Activated CD8-positive, alpha-beta T cell treated with anti-CD3 and anti-CD28 coated beads for 36 hours (primary cell): ENCODE results near the gene DTX3. TPM values are rescaled to one million over a fixed set of nuclear protein-coding genes. Genes with fewer than 3 reads are reported as not detected.

Source experiments
- ATAC-seq: fragments of 200-7000 bp; cut with Tn5 transposase; one replicate; pipeline ENCODE4 v1.10.0; 2021; ENCODE audit warnings: mild to moderate bottlenecking, moderate library complexity
- CTCF ChIA-PET: fragments of 350-600 bp; sonication (Branson Sonifier 250); formaldehyde crosslinking; loops from one replicate; lab custom pipeline; 2021; ENCODE audit warnings: antibody characterized with exemption; lab: Charles Lee
- POLR2A ChIA-PET: fragments of 350-600 bp; sonication (Branson Sonifier 250); formaldehyde crosslinking; loops from one replicate; lab custom pipeline; 2021; ENCODE audit warnings: antibody characterized with exemption; lab: Charles Lee
- DNase-seq: peaks from one replicate; pipeline ENCODE4 v3.0.0-alpha.2; 2020
- H3K27ac Mint-ChIP-seq: one replicate; pipeline ENCODE4 v1.8.0; 2021; ENCODE audit warnings: mild to moderate bottlenecking, mixed read lengths
- H3K27me3 Mint-ChIP-seq: one replicate; pipeline ENCODE4 v1.8.0; 2021; ENCODE audit warnings: mixed read lengths
- H3K36me3 Mint-ChIP-seq: one replicate; pipeline ENCODE4 v1.8.0; 2021; ENCODE audit warnings: low read depth, mixed read lengths
- H3K4me1 Mint-ChIP-seq: one replicate; pipeline ENCODE4 v1.8.0; 2021; ENCODE audit warnings: low read depth, mixed read lengths
- H3K4me3 Mint-ChIP-seq: one replicate; pipeline ENCODE4 v1.8.0; 2021; ENCODE audit warnings: mild to moderate bottlenecking, moderate library complexity, mixed read lengths
- H3K9me3 Mint-ChIP-seq: one replicate; pipeline ENCODE4 v1.8.0; 2021; ENCODE audit warnings: mixed read lengths
- intact Hi-C: fragments of 100-400 bp; cut with micrococcal nuclease; formaldehyde crosslinking; loops from one replicate; pipeline ENCODE4 v1.10.0; 2022
- total RNA-seq, 2 experiments: library from RNA; stranded (reverse); gene quantifications; one replicate each; pipeline ENCODE4 v1.2.3, GENCODE V29; 2021
- TF ChIP-seq, protein P1 (sequence below): fragments of 200-600 bp; IDR thresholded peaks from one replicate; pipeline ENCODE4 v1.8.0; 2022; ENCODE audit warnings: antibody characterized with exemption, mild to moderate bottlenecking

DTX3 gene
- total RNA-seq, 2 experiments from 2014 or later: 13.7 to 15.1 TPM

DNA sequence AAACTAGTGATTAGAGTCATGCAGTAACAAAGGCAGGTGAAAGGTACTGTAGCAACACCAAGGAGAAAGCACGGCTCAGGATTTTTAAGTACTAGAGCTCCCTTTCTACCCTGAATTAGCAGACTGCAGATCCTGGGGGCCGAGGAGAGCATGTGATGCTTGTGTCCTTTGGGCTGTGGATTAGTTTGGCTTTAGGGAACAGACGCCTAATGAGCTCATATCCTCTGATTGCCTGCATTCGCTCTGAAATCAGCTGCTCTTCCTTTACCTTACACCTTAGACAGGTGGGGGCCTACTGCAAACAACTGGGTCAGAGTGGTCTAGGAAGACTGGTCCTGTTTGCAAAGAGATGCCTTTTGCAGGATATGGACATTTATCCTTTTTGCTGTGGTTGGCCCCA, 11.4 kb upstream of the DTX3 start:
- Mint-ChIP-seq H3K27ac (no peak overlapping the region), H3K9me3 (no peaks in the 10 kb centered on the region), H3K4me1 (peaks cover 24% of the 10 kb centered on the region), H3K36me3 (peaks cover 6% of the 10 kb centered on the region), H3K27me3 (no peaks in the 10 kb centered on the region), H3K4me3 (no peak overlapping the region)
- ATAC-seq (no peak), DNase-seq (no peak)
- intact Hi-C loops: no loop called here
- ChIA-PET POLR2A (interaction anchor here (3.9 to 4.2 kb wide), 2 partner anchors 16 to 22 kb away, joined by 18 to 21 read pairs; partner anchors contain the start of gene ARHGEF25), CTCF (interaction anchor here (1.1 to 4.6 kb wide), 4 partner anchors 10 to 29 kb away, joined by 3 to 53 read pairs (median 5); no protein-coding TSS in a partner anchor)
- TF ChIP-seq, protein P1, sequence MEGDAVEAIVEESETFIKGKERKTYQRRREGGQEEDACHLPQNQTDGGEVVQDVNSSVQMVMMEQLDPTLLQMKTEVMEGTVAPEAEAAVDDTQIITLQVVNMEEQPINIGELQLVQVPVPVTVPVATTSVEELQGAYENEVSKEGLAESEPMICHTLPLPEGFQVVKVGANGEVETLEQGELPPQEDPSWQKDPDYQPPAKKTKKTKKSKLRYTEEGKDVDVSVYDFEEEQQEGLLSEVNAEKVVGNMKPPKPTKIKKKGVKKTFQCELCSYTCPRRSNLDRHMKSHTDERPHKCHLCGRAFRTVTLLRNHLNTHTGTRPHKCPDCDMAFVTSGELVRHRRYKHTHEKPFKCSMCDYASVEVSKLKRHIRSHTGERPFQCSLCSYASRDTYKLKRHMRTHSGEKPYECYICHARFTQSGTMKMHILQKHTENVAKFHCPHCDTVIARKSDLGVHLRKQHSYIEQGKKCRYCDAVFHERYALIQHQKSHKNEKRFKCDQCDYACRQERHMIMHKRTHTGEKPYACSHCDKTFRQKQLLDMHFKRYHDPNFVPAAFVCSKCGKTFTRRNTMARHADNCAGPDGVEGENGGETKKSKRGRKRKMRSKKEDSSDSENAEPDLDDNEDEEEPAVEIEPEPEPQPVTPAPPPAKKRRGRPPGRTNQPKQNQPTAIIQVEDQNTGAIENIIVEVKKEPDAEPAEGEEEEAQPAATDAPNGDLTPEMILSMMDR: no peak

DNA sequence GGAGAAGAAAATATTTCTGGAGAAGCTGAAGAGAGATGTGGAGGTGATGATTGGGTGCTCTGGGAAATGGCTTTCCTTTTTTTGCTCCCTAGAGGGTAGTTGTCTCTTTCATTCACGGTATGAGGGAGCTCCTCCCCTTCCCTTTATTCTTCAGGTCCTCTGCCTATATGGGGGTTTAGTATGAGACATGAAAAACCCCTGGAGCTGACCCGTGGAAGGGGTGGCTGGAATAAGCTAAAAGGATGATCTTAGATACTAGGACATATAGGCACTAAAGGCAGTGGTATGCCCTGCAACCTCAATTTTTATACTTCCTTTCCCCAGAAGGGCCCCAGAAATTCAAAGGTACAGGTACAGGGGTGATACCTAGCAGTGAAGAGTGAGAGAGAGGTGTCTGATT, 4.2 kb upstream of the DTX3 start:
- Mint-ChIP-seq H3K36me3 (peaks cover 23% of the 10 kb centered on the region), H3K4me3 (no peak overlapping the region), H3K27ac (no peak overlapping the region), H3K27me3 (no peaks in the 10 kb centered on the region), H3K9me3 (no peaks in the 10 kb centered on the region), H3K4me1 (peaks cover 17% of the 10 kb centered on the region)
- no peak for ATAC-seq
- DNase-seq: no peak
- TF ChIP-seq, protein P1: no peak
- intact Hi-C loops: no loop called here
- CTCF ChIA-PET: interaction anchor here (0.7 to 3.0 kb wide), 6 partner anchors 8 to 22 kb away, joined by 3 to 28 read pairs (median 4); partner anchors contain the start of gene ARHGEF25
- POLR2A ChIA-PET: interaction anchor here (1.4 kb wide), 1 partner anchor 9 kb away, joined by 7 read pairs; the partner anchor contains the start of gene PIP4K2C

DNA sequence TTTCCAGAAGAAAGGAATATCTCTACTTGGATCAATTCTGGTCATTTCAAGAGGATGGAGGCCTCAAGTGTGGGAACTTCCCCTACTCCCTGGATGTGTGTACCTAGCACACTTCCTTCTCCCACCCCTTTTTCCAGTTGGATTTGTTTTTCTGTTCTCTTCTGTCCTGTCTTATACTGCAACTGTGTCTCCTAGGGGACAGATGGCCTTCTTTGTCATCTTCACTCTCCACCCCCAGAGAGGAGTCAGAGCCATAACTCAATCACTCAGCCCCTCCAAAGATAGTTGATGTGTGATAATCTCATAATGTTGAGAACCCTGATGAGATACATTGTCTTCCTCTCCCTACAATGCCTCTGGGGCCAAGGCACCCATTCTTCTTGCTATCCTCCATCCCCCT, 2.1 kb upstream of the DTX3 start:
- Mint-ChIP-seq H3K4me1 (peaks cover 25% of the 10 kb centered on the region), H3K27me3 (no peaks in the 10 kb centered on the region), H3K4me3 (no peak overlapping the region), H3K27ac (no peak overlapping the region), H3K36me3 (peaks cover 20% of the 10 kb centered on the region), H3K9me3 (no peaks in the 10 kb centered on the region)
- TF ChIP-seq, protein P1: no peak
- ATAC-seq: no peak
- POLR2A ChIA-PET: interaction anchor here (0.6 to 4.4 kb wide), 2 partner anchors 12 kb away, joined by 4 to 27 read pairs; partner anchors contain the start of gene PIP4K2C
- intact Hi-C loops: no loop called here
- CTCF ChIA-PET: no interaction called here
- DNase-seq: no peak

DNA sequence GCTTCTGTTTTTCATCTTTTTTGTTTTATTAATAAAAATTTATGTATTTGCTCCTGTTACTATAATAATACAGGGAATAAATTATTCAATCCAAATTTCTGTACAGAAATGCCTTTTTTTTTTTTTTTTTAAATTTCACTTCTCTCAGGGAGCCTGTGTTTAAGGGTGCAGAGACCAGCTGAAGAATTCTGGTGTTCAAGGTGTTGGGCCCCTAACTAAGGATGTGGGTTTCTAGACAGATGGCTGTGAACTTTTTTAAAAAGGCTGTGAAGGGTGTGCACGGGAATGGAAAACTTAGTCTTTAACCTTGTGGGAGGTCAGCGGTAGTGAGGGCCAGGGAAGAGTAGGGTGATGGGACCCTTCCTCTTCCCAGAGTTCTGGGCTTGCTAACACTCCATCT, 1.3 kb upstream of the DTX3 start:
- Mint-ChIP-seq H3K9me3 (no peaks in the 10 kb centered on the region), H3K4me3 (peak overlapping the region; percentile 74), H3K4me1 (peaks cover 25% of the 10 kb centered on the region), H3K27me3 (no peaks in the 10 kb centered on the region), H3K27ac (no peak overlapping the region), H3K36me3 (peaks cover 20% of the 10 kb centered on the region)
- TF ChIP-seq, protein P1: no peak
- DNase-seq: no peak
- no peak for ATAC-seq
- CTCF ChIA-PET: no interaction called here
- intact Hi-C loops: no loop called here
- POLR2A ChIA-PET: interaction anchor here (0.6 to 4.4 kb wide), 5 partner anchors 12 to 145 kb away, joined by 3 to 27 read pairs (median 3); no protein-coding TSS in a partner anchor

DNA sequence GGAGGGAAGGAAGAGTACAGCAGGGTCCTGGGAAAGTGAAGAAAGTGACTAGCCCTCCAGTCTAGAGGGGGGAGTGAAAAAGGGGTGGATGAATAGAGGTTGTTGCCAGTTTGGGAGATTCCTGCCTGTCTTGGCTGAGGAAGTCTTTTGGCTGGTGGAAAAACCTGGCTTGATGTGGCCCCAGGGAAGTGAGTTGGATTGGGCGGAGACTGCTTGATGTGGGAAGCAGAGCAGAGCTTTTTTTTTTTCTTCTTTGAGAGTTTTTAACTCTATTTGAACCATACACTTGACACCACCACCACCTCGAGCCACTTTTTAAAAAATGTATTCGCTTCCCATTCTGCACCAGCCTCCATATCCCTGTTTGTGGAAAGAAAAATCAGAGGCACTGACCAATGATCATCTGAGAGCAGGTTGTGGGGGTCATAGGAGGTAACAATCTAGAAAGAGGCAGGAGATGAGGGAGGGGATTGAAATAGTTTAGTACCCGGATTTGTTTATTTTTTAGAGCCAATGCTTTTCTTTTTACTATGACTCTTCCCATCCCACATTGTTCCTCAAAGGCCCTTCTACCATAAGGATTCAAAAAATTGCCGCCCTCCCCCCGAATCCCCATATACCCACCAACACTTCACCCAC, 690 bp upstream of the DTX3 start:
- intact Hi-C loops: no loop called here
- POLR2A ChIA-PET: interaction anchor here (0.6 to 4.4 kb wide), 6 partner anchors 8 to 145 kb away, joined by 3 to 27 read pairs (median 3); no protein-coding TSS in a partner anchor
- CTCF ChIA-PET: no interaction called here

More for the DNA sequence above, 690 bp upstream of the DTX3 start:
- peaks cover 25% of the 10 kb centered on the region for H3K4me1 Mint-ChIP-seq
- TF ChIP-seq, protein P1: no peak
- H3K4me3 Mint-ChIP-seq: peak overlapping the region; percentile 74
- no peak for DNase-seq
- ATAC-seq: no peak
- H3K36me3 Mint-ChIP-seq: peaks cover 19% of the 10 kb centered on the region
- H3K27ac Mint-ChIP-seq: peak overlapping the region; percentile 81
- H3K27me3 Mint-ChIP-seq: no peaks in the 10 kb centered on the region
- H3K9me3 Mint-ChIP-seq: no peaks in the 10 kb centered on the region
